AG09309 (cell line): ENCODE measurements around the gene ELFN1.
A peak's percentile ranks its signal among the peaks of the same experiment; 100 is the strongest.

Experiments
- DNase-seq: peaks from one replicate; pipeline ENCODE4 v3.0.0-alpha.2; 2010; ENCODE audit warnings: low read depth
- H3K4me3 ChIP-seq: 2 replicates; pipeline ENCODE4 v1.5.1; 2011; ENCODE audit warnings: mild to moderate bottlenecking, low read depth, low read length, moderate library complexity; ENCODE audit not compliant: control insufficient read depth
- CTCF ChIP-seq: IDR thresholded peaks from 2 replicates; pipeline ENCODE4 v1.5.1; 2011; ENCODE audit warnings: mild to moderate bottlenecking, low read depth, low read length, inconsistent platforms; ENCODE audit not compliant: insufficient read depth, control insufficient read depth; ENCODE audit errors: missing control alignments

ELFN1 gene

DNA sequence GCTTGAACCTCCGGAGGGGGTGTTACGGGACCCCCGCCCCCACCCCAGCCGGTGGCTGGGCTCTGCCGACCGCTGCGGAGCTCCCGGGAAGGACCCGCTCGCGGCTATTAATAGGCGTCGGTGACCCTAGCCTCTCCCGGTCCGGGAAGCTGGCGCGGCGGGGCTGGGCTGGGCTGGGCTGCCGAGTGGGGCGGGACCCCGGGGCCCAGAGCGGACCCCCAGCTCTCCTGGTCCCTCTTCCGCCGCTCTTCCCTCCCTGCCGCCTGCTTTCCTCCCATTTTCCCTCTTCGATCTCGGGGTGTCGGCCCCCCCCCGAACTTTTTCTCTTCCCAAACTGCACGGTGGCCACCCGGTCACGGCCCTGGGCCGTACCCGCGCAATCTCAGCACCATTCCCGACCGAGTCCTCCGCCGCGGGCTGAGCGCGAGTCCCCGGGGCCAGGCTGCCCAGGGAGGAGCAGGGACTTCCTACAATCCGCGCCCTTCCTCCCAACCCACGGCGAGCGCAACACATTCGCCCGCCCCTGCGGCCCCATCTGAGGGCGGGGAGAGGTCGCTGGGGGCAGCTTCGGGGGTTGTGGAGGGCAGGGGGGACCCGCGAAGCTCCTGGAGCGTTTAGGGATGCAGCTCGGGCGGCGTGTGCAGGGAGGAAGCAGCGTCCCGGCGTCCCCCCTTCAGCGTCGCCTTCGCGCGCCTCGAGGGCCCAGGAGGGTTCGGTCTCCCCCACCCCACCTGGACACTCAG, 3.1 kb upstream of the ELFN1 start:
- TF ChIP-seq CTCF, result no peak
- peak overlapping the region; percentile 71 for H3K4me3 ChIP-seq
- no peak for DNase-seq

GRCh38 chr7:1667566-1668395, 2.3 kb upstream of the ELFN1 start:
- peak overlapping the region; percentile 71 for H3K4me3 ChIP-seq
- DNase-seq, result no peak
- TF ChIP-seq CTCF, result no peak

GRCh38 chr7:1668396-1669063, 1.5 kb upstream of the ELFN1 start:
- no peak for TF ChIP-seq CTCF
- no peak for DNase-seq

DNA sequence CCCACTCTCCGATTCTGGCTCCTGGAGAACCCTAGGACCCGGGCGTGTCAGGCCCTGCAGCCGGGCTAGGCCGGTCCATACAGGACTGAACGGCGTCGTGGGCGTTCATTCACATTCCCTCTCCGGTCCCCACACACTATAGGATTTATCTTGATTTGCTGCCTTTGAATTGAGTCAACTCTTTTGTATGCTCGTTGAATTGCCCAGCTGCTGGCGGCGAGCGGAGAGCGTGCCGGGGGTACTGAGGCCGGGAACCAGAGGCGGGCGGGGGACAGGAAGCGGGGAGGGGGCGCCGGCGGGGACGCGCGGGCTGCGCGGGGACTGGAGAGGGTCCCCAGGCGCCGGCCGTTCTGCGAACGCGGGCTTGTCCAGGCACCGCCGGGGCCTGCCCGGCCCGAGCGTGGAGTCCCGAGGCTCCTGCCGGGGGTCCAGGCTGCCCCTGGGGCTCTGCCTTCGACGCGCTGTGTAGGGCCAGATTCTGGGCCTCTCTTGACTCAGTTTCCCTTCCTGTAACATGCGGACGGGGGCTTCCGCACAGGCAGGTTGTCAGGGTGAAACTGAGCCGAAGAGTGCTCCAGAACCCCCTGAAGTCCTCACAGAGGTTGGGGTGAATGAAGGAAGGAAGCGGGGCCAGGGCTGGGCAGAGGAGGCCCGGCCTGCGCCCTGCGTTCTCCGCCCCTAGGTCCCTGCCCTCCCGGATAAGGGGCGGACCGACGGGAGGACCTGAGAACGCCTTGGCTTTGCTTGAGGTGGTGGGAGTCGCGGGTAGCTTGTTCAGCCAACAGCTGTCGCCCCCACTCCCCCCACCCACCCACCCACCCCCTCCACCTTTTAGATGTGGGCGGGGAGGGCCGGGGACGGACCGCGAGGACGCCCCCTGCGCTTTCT, 769 bp upstream of the ELFN1 start:
- no peak for TF ChIP-seq CTCF
- peak overlapping the region; percentile 55 for H3K4me3 ChIP-seq
- no peak for DNase-seq

More at GRCh38 chr7:1668396-1669063, 1.5 kb upstream of the ELFN1 start:
- no peak overlapping the region for H3K4me3 ChIP-seq

- no peak for DNase-seq
- TF ChIP-seq CTCF, result no peak
- H3K4me3 ChIP-seq, result peak overlapping the region; percentile 55
These were observed 967 bp downstream of the ELFN1 start for GRCh38 chr7:1670894-1671593.
